Retinal pigment epithelial cell (primary cell): Measurements from ENCODE around the gene MYO7A.

Experiments used
- DNase-seq: peaks from one replicate; pipeline ENCODE4 v3.0.0-alpha.2; 2010; ENCODE audit warnings: low read depth
- H3K4me3 ChIP-seq: 2 replicates; pipeline ENCODE4 v1.5.1; 2011; ENCODE audit warnings: mild to moderate bottlenecking, low read length, control low read depth, moderate library complexity
- TF ChIP-seq, protein P1 (sequence below): conservative IDR thresholded peaks from 2 replicates; pipeline ENCODE4 v1.5.1; 2011; ENCODE audit warnings: low read depth, low read length, control low read depth, inconsistent platforms

MYO7A gene

DNA sequence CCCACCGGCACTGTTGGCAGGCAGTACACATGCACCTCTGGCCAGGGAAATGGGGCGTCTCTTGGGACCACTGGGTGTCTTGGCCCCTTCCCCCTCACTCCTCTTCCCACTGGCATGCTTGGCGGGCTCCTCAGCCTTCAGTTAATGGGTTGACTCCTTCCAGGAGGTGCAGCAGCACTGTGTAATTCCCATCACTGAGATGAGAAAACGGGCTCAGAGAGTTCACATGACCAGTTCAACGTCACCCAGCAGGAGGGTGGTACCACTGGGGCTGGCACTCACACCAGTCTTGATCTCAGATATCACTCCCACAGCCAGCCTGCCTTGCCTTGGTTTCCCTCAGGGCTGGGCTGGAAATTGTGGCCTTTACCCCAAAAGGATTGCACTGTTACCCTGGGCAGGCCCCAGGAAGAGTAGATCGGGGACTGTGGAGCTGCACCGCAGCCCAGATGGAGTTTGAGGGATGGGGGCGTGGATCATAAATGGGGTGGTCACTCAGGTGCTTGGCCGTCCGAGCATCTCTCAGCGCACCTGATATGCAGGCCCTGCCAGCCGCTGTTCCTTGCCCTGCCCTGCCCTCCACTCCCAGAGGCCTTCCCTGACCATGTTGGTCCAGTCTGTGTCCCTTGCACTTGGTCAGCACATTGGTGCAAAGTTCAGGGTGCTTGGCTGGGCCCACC is 44.3 kb upstream of the MYO7A start:
- TF ChIP-seq, protein P1, sequence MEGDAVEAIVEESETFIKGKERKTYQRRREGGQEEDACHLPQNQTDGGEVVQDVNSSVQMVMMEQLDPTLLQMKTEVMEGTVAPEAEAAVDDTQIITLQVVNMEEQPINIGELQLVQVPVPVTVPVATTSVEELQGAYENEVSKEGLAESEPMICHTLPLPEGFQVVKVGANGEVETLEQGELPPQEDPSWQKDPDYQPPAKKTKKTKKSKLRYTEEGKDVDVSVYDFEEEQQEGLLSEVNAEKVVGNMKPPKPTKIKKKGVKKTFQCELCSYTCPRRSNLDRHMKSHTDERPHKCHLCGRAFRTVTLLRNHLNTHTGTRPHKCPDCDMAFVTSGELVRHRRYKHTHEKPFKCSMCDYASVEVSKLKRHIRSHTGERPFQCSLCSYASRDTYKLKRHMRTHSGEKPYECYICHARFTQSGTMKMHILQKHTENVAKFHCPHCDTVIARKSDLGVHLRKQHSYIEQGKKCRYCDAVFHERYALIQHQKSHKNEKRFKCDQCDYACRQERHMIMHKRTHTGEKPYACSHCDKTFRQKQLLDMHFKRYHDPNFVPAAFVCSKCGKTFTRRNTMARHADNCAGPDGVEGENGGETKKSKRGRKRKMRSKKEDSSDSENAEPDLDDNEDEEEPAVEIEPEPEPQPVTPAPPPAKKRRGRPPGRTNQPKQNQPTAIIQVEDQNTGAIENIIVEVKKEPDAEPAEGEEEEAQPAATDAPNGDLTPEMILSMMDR: no peak
- H3K4me3 ChIP-seq: no peak overlapping the region
- DNase-seq: no peak

DNA sequence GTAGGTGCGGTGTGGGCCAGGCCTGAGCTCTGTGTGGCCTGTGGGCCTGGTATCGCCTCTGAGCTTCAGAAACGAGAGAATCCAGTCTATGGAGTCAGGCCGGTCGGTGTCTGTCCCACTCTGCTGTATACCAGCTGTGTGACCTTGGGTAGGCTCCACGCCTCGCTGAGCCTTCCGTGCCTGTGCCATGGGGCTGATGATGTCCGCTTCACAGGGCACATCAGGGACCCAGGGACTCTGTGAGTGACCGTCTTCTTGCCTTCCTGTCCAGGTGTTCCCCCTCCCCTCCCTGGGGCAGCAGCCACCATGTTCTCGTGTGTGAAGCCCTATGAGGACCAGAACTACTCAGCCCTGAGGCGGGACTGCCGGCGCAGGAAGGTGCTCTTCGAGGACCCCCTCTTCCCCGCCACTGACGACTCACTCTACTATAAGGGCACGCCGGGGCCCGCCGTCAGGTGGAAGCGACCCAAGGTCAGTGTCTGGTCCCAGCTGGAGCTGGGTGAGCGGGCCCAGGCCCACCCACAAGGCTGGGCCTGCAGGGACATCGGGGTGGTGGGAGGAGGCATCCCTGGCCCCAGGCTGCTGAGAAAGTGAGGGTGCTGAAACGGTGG is 43.4 kb upstream of the MYO7A start:
- no peak overlapping the region for H3K4me3 ChIP-seq
- DNase-seq: no peak

DNA sequence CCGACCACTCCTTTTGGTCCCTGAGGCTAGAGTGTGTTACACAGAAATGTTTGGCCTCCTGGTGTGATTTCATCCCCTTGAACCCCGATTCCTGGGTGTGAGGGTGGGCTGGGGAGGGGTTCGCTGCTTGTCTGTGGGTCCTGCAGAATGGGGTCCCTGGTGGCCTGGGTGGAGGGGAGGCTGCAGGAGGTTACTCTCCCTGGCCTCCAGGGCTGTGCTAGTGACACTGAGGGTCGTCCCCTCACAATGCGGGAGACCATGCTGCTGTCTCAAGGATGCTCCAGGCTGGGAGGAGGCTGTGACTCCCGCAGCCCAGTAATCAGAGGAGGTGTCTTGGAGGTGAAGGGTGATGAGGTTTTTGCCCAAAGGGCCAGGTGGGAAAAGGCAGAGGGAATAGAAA is 42.4 kb upstream of the MYO7A start:
- TF ChIP-seq, protein P1: no peak
- no peak for DNase-seq

More for the DNA sequence above, 43.4 kb upstream of the MYO7A start:
- TF ChIP-seq, protein P1: no peak

DNA sequence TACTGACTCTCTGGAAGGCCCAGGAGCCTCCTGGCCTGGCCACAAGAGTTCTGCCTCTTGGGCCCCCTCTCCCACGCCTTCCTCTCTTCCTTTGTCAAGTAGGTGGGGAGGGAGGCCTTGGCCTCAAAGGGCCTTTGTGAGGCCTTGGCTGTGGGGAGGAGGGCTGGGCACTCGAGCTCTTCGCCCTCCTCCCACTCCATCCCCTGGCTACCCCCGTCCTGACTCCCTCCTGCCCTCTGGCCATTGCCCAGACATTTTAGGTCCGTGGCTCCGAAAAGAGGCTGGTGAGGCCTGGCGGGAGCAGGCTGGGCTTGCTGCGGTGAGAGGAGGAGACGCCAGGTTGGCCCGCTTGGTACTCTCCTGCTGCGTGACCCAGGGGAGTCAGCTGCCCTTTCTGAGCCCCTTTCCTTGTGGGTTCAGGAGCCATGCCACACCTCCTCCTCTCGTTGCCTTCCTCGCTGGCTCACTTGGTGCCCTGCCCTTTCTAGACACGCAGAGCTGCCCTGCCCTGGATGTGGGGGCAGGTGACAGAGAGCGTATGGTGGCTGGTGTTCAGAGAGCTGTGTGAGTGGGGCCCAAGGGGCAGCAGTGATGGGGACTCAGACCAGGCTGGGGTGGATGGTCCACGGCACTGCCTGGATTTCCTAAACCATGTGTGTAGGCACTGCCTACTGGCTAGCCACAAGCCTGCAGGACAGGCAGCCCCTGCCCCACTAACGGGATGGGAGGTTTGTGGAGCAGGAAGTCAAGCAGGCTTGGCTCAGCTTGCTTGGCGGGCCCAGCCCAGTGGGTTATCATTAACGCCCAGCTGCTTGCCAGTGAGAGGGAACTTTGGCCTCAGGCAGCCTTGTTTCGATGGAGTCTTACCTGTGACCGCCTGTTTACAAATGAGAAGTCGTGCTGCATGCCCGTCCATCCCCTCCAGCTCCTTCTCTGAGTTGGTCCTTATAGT is 41.2 kb upstream of the MYO7A start:
- no peak for DNase-seq
- TF ChIP-seq, protein P1: no peak
- H3K4me3 ChIP-seq: no peak overlapping the region

More for the DNA sequence above, 42.4 kb upstream of the MYO7A start:
- no peak overlapping the region for H3K4me3 ChIP-seq

DNA sequence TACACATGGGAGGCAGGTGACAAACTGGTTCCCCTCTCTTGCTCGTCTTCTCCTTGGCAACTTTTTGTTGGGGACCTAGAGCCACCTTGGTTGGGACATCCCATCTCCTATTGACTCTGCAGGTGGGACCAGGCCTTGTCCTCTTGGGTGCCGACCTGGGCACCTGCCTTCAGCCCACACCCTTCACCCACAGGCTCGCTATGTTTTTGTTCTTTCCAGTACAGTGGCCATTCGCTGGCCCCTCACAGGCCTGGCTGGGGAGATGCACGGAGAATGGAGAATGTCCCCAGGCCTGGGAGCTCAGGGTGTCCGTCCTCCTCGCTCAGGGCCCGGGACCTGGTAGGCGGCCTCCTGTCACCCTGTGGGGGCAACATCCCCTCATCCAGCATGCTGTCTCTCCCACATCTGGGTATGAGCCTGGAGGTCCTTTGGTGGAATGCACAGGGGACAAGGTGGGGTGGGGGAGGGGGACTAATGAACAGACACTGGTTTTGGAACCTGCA is 40.3 kb upstream of the MYO7A start:
- TF ChIP-seq, protein P1: no peak
- no peak overlapping the region for H3K4me3 ChIP-seq
- DNase-seq: no peak

DNA sequence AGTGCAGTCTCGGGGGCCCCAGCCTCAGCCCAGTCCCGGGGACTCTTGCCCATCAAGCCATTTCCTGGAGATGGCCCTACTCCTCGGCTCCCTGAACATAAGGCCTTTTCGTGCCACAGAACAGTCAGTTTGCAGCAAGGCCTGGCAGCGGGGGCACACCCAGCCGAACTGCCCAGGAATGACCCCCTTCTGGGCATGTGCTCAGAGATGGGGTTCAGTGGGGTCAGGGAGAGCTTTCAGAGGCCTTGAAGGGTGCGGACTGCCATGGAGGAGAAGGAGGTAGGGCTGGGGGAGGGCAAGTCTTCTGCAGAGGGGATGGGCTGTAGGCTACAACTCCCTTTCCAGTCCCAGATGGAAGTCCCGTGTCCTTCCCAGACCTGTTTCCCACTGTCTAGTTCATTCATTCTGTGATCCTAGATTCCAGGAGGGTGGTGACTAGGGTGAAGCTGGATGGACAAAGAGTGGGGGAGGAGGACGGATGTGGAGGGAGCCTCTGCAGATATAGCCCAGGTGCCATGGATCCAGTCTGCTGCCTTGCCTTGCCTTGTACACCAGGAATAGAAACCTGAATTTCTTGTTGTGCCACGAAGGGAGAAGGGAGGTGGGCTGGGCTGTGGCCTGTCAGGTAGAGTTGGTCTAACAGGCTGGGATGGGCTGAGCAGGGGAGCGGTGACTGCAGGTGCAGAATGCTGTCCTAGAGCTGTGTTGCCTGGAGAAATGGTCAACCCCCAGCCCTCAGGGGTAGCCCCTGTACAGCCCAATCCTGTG is 39.6 kb upstream of the MYO7A start:
- TF ChIP-seq, protein P1: no peak
- no peak overlapping the region for H3K4me3 ChIP-seq
- no peak for DNase-seq
